NCI-H1105 treated with DMSO at 0.1 percent for 48 hours (cell line): ENCODE data around the gene RPL39.
"Not testable (repeated sequence)": the region's sequence is repeated elsewhere in the genome, so short reads cannot be mapped to it uniquely, and the experiment has no call there.

ENCODE experiments used
- DNase-seq: peaks from one replicate; lab custom pipeline; 2025; lab: John Stamatoyannopoulos, UW

RPL39 gene

DNA sequence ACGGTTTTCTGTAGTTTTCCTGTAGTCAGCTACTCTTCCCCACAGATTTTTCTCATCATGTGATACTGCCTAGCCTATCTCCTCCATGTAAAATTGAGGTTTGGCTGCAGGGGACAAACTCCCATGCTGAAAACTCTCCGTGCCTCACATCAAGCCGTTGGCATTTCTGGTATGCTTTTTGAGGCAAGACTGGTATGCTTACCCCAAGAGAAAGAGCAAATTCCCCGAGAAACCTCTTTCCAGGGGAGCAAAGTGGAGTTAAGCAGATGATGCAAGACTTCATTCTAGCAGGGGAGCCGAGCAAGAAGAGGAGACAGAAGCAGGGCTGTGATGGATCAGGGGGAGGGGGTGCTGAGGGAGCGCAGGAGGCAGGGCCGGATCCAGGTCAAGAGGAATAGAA, 28.2 kb downstream of the RPL39 start:
- DNase-seq: no peak

DNA sequence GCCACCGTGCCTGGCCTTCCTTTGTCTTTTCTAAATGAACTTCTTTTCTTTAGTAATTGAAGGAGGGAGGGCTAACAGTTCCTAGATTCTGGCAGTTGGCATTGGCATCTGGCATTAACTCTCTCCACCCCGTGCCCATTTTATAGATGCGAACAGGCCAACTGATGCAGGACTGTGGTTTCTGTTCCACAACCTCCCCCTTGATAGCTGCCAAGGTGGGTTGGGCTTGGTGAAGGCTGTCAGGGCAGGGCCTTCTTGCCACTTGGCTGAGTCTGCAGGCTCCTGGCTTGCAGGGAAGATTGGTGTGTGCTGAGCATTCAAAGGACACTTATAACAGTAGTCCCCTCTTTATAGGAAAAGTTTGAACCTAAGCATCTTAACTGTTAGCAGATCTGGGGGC, 28.7 kb downstream of the RPL39 start:
- no peak for DNase-seq

DNA sequence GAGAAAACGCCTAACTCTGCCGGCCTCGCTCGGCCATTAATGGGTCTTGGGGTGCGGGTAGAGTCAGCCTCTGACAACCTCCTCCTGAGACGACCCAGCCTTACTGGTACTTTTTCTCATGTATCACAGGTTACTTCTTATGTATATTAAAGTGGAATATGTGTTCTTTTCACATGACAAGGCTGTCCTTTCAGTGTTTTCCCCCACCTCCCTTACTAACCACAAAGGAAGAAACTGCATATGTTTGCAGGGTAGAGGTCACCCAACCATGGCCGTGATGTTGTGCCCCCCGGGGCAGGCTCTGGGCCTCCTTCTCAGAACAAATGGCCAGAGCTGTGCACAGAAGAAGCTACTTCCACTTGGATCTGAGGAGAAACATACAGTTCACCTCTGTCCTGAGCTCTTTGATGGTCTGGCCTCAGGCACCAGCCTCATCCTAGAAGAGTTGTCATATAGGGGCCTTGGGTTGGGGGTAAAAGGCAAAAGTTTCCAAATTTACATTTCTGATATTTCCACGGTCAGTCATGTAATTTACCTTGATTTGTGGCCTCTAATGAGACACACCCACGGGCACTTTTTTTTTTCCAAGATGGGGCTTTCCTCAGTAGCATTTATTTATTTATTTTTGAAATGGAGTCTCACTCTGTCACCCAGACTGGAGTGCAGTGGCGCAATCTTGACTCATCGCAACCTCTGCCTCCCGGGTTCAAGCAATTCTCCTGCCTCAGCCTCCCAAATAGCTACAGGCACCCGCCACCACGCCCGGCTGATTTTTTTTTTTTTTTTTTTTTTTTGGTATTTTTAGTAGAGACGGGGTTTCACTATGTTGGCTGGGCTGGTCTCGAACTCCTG, 31.2 kb downstream of the RPL39 start:
- DNase-seq: no peak

DNA sequence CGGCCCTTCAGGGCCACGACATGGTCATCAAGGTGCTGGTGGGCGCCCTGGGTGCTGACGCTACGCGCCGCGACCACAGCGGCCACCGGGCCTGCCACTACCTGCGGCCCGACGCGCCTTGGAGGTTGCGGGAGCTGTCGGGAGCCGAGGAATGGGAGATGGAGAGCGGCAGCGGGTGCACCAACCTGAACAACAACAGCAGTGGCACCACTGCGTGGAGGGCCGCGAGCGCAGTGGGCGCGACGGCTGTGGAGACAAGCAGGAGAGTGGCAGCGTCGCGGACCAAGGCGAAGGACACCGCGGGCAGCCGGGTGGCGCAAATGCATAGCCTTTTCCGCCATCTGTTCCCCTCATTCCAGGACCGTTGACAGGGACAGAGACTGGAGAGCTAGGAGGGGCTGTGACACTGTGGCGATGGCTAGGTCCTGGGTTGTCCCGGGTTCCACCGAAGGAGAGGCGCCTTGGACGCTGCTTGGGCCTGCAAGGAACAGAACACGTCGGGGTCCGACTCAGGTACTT, 32.1 kb downstream of the RPL39 start:
- no peak for DNase-seq

DNA sequence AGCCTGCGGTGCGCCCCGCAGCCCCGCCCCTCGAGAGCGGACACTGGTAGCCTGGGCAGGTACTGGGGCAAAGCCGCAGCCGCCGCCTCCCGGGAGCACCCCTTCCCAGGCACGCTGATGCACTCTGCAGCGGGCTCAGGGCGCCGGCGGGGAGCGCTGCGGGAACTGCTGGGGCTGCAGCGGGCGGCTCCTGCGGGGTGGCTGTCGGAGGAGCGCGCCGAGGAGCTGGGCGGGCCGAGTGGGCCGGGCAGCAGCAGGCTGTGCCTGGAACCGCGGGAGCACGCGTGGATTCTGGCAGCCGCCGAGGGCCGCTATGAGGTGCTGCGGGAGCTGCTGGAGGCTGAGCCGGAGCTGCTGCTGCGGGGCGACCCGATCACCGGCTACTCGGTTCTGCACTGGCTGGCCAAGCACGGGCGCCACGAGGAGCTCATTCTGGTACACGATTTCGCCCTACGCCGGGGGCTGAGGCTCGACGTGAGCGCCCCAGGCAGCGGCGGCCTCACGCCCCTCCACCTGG, 32.6 kb downstream of the RPL39 start:
- DNase-seq: peak; percentile 21

DNA sequence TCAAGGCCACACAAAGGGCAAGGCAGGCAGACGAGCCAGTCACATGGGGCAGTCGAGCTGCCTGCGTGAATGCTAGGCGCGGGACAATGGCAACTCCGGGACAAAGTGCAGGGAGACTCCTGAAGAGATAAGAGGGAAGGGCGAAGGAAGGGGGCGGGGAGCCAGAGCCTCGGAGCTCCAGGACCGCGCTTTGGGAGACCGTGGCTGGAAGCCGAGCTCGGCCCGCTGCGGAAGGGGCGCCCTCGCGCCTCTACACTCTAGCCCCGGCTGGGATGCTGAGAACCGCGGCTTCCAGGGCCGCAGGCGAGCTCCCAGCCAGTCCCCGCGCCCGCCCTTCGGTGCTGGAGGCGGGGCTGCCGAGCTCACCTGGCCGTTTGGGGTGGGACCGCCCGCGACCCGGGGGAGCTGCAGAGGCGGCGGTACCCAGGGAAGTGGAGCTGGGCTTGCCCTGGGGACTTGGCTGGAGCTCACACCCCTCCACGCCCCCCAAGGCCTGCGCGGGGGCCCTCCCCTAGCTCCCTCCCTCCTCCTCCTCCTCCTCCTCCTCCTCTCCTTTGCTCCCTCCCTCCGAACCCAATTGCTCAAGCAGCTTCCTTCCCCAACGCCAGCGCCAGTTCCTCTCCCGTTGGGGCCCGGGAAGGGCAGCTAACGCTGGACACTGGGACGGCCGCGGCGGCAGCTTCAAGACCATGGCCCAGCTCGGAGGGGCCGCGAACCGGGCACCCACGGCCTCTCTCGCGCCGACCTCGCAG, 33.3 kb downstream of the RPL39 start, which contains the start of gene SOWAHD:
Gene SOWAHD, plus strand, starts transcription at position 610 of the 752 bp plus-strand sequence. Its CDS starts 80 bp downstream, at position 690.
- DNase-seq: peak; percentile 32

DNA sequence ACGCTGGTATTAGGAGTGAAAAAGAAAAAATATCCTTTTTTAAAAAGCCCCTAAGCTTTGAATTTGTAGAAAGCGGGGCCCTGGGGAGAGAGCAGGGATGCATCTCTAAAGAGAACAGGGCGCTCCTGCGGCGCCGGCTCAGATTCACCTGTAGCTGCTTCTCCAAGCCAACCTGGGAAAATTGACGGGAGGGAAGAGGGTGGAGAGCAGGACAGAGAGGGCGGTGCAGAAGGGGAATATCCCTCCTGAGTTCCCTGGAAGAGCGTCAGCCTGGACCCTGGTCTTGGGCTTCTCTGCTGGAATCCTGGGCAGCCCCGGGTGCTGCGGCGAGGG, 33.8 kb downstream of the RPL39 start:
- no peak for DNase-seq

DNA sequence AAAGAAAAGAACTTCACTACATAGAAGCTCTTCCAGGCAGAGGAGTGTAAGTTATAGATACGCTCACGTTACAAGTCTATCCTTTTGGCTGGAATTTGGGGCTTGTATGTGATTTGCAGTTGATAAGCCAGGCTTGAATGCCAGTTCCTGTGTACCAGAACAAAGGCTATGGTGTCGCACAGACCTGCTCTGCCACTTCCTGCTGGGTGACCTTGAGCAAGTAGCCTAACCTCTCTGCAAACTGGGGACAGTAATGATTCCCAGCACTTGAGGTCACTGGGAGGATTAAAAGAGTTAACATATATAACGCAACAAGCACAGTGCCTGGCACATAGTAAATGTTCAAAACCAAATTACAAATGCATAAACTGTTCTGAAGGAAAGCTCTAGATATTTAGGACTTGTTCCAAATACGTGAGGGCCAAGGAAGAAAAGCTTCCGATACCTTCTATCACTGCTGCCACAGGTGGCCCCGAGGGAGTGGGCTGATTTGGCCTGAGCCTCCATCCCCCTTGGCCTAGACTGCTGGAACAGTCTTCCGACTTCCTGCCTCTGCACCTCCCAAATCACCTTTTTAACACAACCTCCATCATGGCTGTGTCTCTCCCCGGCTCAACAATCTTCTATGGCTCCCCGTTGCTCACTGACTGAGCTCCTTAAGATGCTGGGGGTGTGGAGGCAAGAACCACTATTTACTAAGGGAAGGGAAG, 34.3 kb downstream of the RPL39 start:
- no peak for DNase-seq

DNA sequence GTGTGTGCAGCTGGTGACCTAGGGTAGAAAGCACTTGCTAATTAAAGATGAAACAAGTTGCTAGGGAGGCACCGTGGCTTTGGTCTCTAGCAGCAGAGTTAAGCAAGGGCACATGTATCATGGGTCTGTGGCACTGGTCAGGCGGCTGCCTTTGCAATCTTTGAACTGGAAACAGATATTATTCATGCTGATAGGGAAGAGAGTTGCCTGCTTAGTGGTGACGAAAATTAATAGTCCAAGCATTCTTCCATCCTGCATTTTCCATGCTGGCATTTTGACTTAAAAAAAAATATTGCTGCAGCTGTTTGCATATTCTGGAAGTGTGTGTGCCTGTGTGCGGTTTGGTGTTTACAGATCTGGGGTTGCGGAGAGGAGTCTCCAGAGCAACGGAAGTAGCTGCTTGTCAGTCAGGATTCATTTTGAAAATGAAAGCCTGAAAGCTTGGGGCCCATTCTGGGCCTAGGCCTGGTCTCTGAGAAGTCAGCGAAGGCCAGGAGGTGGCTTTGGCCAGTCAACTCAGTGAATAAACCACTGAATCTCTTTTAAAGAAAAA, 35.4 kb downstream of the RPL39 start:
- DNase-seq: no peak

DNA sequence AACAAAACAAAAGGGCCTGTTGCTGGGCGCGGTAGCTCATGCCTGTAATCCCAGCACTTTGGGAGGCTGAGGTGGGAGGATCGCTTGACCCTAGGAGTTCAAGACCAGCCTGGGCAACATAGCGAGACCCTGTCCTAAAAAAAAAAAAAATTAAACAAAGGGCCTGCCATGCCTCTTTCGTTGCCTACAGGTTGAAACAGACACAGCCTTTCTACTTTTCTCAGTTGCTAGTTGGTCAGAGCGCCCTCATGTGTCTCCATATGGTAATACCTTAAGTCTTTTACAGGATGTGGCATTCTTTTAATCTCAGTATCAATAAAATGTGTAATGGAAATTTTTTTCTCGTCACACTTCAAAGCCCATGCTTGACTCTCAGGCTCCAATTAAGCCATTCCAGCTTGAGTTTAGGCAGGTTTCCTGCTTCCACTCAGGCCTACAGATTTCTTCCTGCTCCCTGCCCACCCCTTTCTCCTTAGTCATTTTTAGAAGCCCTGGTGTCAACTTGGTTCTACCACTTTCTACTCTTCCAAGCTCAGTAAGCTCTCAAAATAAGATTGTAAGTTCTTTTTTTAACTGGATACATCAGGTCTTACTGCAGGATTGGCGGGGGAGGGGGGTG, 37.7 kb downstream of the RPL39 start:
- peak; percentile 23 for DNase-seq

DNA sequence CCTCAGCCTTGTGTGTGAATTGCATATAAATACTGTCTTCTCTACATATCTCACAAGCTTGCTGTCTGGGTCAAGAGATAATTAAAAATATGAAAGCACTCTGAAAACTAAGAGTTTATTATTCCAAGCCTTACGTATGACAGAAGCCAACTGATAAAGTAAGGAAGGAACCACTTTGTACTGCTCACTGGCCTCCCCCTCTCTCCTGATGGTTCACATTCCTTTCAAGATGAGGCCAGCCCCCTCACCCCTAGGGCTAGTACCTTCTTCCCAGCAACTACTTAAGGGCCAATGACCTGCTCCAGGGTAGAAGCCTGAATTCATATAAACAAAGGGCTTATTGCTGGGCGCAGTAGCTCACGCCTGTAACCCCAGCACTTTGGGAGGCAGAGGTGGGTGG, 38.4 kb downstream of the RPL39 start:
- DNase-seq: no peak

DNA sequence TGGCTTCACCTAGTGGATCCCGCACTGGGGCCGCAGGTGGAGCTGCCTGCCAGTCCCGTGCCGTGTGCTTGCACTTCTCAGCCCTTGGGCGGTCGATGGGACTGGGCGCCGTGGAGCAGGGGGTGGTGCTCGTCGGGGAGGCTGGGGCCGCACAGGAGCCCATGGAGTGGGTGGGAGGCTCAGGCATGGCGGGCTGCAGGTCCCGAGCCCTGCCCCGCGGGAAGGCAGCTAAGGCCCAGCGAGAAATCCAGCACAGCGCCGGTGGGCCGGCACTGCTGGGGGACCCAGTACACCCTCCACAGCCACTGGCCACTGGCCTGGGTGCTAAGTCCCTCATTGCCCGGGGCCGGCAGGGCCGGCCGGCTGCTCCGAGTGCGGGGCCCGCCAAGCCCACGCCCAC, 40.7 kb downstream of the RPL39 start:
- DNase-seq: not testable (repeated sequence)

DNA sequence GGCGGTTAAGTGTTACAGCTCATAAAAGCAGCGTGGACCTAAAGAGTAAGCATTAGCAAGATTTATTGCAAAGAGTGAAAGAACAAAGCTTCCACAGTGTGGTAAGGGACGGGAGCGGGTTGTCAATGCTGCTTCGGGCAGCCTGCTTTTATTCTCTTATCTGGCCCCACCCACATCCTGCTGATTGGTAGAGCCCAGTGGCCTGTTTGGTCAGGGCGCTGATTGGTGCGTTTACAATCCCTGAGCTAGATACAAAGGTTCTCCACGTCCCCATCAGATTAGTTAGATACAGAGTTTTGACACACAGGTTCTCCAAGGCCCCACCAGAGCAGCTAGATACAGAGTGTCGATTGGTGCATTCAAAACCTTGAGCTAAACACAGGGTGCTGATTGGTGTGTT, 41.3 kb downstream of the RPL39 start:
- not testable (repeated sequence) for DNase-seq

DNA sequence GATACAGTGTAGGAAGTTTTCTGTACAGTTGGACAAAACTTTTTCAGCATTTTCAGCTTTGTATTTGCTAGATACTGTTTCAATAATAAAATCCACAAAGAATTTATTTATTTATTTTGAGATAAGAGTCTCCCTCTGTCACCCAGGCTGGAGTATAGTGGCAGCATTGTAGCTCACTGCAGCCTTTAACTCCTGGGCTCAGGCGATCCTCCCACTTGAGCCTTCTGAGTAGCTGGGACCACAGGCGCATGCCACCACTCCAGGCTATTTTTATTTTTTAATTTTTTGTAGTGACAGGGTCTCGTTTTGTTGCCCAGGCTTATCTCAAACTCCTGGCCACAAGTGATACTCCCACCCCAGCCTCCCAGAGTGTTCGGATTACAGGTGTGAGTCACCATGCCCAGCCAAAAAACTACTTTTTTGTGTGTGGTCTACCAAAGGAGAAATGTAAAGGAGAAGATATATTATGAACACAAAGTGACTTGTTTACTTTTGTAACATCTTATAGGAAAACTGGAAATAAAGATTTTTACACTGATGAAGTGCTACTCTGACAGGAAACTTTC, 46.1 kb downstream of the RPL39 start:
- no peak for DNase-seq

DNA sequence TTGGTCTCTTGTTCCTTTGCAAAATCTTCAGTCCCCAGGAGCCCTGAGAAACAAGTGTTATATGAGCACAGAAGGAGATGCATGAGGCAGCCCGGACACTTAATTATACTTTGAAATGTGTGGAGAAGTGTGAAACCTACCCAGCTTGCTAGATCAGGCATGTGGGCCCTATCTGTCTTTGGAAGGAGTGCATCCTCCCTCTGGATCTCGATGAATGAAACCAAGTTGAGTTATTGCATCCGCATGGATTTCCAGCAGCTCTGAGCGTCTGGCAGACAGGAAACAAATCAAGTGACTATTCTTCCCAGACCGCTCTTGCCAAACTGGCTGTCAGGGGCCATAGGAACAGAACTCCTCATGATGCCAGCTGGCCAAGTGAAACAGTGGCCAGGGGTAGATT, 52.7 kb downstream of the RPL39 start:
- no peak for DNase-seq
